ENCODE data around the gene SMARCC2. TPM values are rescaled to one million over a fixed set of nuclear protein-coding genes. Genes with fewer than 3 reads are reported as not detected.

The SMARCC2 gene
- total and polyA plus RNA-seq, 11 donors: 21.4 to 83.5 (median 65.9) TPM

DNA sequence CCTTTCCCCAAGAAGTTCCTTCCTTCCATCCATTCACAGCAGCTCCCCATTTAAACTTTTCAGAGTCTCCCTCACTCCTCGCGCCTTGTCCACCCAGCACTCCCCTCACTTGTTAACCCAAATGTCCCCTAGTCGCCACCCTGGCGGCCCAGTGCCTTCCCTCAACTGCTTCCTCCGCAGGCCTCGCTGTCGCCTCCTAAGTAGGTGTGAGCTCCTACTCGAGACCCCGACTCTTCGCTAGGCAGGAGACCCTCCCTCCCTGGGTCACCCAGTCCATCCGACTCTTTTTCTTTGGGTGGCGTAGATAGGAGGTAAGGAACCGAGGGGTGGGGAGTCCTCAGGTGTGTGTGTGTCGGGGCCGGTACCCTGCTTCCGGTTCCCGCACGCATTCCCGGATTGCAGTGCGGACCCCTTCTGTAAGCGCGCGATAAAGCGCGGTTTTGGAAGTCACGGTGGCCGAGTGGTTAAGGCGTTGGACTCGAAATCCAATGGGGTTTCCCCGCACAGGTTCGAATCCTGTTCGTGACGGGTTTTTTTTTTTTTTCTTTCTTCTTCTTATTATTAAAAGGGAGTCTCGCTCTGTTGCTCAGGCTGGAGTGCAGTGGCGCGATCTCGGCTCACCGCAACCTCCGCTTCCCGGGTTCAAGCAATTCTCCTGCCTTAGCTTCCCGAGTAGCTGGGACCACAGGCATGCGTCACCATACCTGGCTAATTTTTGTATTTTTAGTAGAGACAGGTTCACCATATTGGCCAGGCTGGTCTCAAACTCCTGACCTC lies 823 bp upstream of the SMARCC2 start:
- DNase-seq (peak; percentile 68 to 90 (median 72)), ATAC-seq (peak; percentile 43 to 73 (median 60))
- H3K4me1 ChIP-seq: peaks cover 0 to 38% (median 17%) of the 10 kb centered on the region in 12 donors
- TF ChIP-seq, protein P1, sequence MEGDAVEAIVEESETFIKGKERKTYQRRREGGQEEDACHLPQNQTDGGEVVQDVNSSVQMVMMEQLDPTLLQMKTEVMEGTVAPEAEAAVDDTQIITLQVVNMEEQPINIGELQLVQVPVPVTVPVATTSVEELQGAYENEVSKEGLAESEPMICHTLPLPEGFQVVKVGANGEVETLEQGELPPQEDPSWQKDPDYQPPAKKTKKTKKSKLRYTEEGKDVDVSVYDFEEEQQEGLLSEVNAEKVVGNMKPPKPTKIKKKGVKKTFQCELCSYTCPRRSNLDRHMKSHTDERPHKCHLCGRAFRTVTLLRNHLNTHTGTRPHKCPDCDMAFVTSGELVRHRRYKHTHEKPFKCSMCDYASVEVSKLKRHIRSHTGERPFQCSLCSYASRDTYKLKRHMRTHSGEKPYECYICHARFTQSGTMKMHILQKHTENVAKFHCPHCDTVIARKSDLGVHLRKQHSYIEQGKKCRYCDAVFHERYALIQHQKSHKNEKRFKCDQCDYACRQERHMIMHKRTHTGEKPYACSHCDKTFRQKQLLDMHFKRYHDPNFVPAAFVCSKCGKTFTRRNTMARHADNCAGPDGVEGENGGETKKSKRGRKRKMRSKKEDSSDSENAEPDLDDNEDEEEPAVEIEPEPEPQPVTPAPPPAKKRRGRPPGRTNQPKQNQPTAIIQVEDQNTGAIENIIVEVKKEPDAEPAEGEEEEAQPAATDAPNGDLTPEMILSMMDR (IDR thresholded peaks at IDR 0.05): peak in 1 of 12 donors; percentile 14
- no peak for TF ChIP-seq POLR2A (IDR thresholded peaks at IDR 0.05)
- H3K27ac ChIP-seq: peak overlapping the region; percentile 73 to 98 (median 91)
- no peaks in the 10 kb centered on the region for H3K27me3 ChIP-seq
- H3K4me3 ChIP-seq: peak overlapping the region; percentile 50 to 99 (median 84)
- 1 to 2% (median 2%) methylated on average over 41 to 42 of the region's 42 CpGs for WGBS, 4 donors
- peaks cover 0 to 25% (median 18%) of the 10 kb centered on the region in 9 donors for H3K36me3 ChIP-seq
- intact Hi-C loops (cut with DNase I): loop anchor here (1.0 to 10.0 kb wide), 14 partner anchors 31 to 277 kb away; partner anchors contain the start of genes ZC3H10 (in 6 of the 10), SPRYD4 (in 4 of the 10), NABP2 (in 2 of the 10) and CS (in 1 of the 10)
- no peaks in the 10 kb centered on the region for H3K9me3 ChIP-seq

DNA sequence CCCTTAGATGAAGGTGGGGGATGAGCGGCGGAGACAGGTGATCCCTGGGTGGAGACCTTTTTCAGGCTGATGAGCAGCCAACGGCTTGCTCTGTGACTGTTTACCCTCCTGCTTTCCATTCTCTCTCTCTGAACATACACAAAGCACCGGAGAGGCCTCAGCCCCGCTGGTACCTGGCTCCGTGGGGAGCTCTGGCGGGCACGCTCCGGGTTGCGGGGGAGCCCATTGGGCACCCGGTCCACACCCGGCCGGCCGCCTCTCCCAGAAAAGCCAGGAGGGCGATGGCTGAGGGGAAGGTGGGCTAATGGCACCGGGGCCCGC lies 545 bp downstream of the SMARCC2 start:
- no peaks in the 10 kb centered on the region for H3K9me3 ChIP-seq
- H3K4me3 ChIP-seq: peak overlapping the region; percentile 60 to 99 (median 84)
- H3K36me3 ChIP-seq: peaks cover 0 to 38% (median 32%) of the 10 kb centered on the region in 9 donors
- ATAC-seq: peak in 2 of 4 donors; percentile 6 to 9
- DNase-seq: no peak
- intact Hi-C loops (cut with DNase I): loop anchor here (1.0 to 10.0 kb wide), 6 partner anchors 30 to 144 kb away; partner anchors contain the start of genes ZC3H10 (in 6 of the 10), MYL6 (in 1 of the 10), NABP2 (in 1 of the 10) and RNF41 (in 1 of the 10)
- 0 to 19% (median 1%) methylated on average over 3 to 17 of the region's 17 CpGs for WGBS, 4 donors
- H3K27ac ChIP-seq: peak overlapping the region; percentile 73 to 98 (median 90)
- peaks cover 0 to 38% (median 17%) of the 10 kb centered on the region in 12 donors for H3K4me1 ChIP-seq
- TF ChIP-seq, protein P1 (IDR thresholded peaks at IDR 0.05): no peak
- no peak for TF ChIP-seq POLR2A (IDR thresholded peaks at IDR 0.05)
- no peaks in the 10 kb centered on the region for H3K27me3 ChIP-seq

DNA sequence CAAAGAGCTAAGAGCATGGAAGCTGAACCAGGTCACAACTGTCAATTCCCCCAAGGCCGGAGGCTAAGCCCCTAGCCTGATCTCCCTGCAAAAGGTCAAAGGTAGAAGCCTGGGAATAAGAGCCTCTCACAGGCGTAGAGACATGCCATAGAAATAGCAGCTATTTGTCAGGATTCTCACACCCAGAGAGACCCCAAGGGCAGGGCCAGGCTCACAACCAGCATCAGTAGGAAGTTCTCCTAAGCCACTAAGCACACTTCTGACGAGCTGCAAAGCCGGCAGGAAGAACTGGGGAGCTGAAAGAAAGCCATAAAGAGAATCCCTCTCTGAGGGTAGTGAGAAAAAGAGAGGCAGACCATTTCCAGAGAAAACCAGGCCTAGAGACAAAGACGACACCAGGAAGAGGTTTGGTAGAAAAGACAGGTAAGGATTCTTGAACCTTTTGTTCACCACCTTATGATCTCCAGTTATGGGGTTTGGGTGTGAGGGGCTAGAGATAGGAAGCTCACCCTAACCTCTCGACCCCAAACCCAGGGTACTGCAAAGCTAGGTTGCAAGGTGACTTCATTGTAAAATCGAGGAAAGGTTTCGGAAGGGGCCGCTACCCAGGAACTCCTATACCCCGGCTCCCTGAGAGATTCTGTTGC lies 1.0 kb downstream of the SMARCC2 start:
- Histone ChIP-seq H3K36me3 (peaks cover 0 to 43% (median 37%) of the 10 kb centered on the region in 9 donors), H3K4me3 (peak overlapping the region; percentile 60 to 99 (median 84)), H3K4me1 (peaks cover 0 to 36% (median 17%) of the 10 kb centered on the region in 12 donors), H3K27ac (peak overlapping the region in 11 of 12 donors; percentile 73 to 98 (median 90)), H3K9me3 (no peaks in the 10 kb centered on the region), H3K27me3 (no peaks in the 10 kb centered on the region)
- no peak for TF ChIP-seq POLR2A (IDR thresholded peaks at IDR 0.05)
- TF ChIP-seq, protein P1 (IDR thresholded peaks at IDR 0.05): no peak
- ATAC-seq: no peak
- no peak for DNase-seq
- 11 to 23% (median 16%) methylated on average over 10 of the region's 10 CpGs for WGBS, 4 donors
- intact Hi-C loops (cut with DNase I): loop anchor here in 9 of 10 donors (2.0 to 10.0 kb wide), 5 partner anchors 29 to 143 kb away; partner anchors contain the start of genes ZC3H10 (in 6 of the 9), MYL6 (in 1 of the 9), NABP2 (in 1 of the 9) and RNF41 (in 1 of the 9)

Measured in heart left ventricle (tissue), 16 donors.